Large intestine (tissue), 3 donors: ENCODE results near the gene SPATC1L. TPM values are rescaled to one million over a fixed set of nuclear protein-coding genes. Genes with fewer than 3 reads are reported as not detected.

Experiments
- DNase-seq, 2 donors: peaks; one replicate each; pipeline versions ENCODE4 v3.0.0 to v3.0.0-alpha.2; 2013
- H3K27ac ChIP-seq: one replicate; pipeline ENCODE4 v1.5.1; 2013; ENCODE audit warnings: low read length
- H3K27me3 ChIP-seq: 2 replicates; pipeline ENCODE4 v1.6.1; 2013; ENCODE audit warnings: low read length; ENCODE audit not compliant: control insufficient read depth, insufficient read depth
- H3K36me3 ChIP-seq: 2 replicates; pipeline ENCODE4 v1.6.1; 2013; ENCODE audit warnings: low read length; ENCODE audit not compliant: control insufficient read depth, insufficient read depth
- H3K4me1 ChIP-seq: one replicate; pipeline ENCODE4 v1.6.1; 2013; ENCODE audit warnings: low read length; ENCODE audit not compliant: control insufficient read depth, insufficient read depth
- H3K4me3 ChIP-seq: one replicate; pipeline ENCODE4 v1.5.1; 2013; ENCODE audit warnings: low read length
- H3K9me3 ChIP-seq: one replicate; pipeline ENCODE4 v1.6.1; 2013; ENCODE audit warnings: mild to moderate bottlenecking, low read depth, low read length, moderate library complexity; ENCODE audit not compliant: control insufficient read depth
- WGBS: methylation state at CpG from one replicate; pipeline ENCODE4 v1.1.5; 2013; ENCODE audit warnings: low lambda C conversion rate; ENCODE audit not compliant: insufficient coverage; 5-methylcytosine and 5-hydroxymethylcytosine counted together
- polyA plus RNA-seq: library from polyadenylated mRNA; unstranded; fragments of 120-200 nt; gene quantifications from one replicate; pipeline ENCODE4 v1.2.1, GENCODE V29; 2013

SPATC1L gene
- polyA plus RNA-seq, 1 donor, result 13.2 TPM

- no peak for DNase-seq
- H3K36me3 ChIP-seq, result no peaks in the 10 kb centered on the region
- peaks cover 8% of the 10 kb centered on the region for H3K4me1 ChIP-seq
- peaks cover 2% of the 10 kb centered on the region for H3K27me3 ChIP-seq
- peaks cover 15% of the 10 kb centered on the region for H3K9me3 ChIP-seq
- H3K27ac ChIP-seq, result no peak overlapping the region
- 100% methylated on average over 1 of the region's 12 CpGs for WGBS
- no peak overlapping the region for H3K4me3 ChIP-seq
Observed at GRCh38 chr21:46159390-46159789, 24.9 kb downstream of the SPATC1L start.

GRCh38 chr21:46158666-46159300 is 25.5 kb downstream of the SPATC1L start:
- H3K27me3 ChIP-seq, result peaks cover 2% of the 10 kb centered on the region
- WGBS, result no CpG with 5 or more reads among the region's 10 CpGs
- H3K36me3 ChIP-seq, result no peaks in the 10 kb centered on the region
- DNase-seq, result no peak
- H3K9me3 ChIP-seq, result peaks cover 17% of the 10 kb centered on the region
- H3K4me3 ChIP-seq, result no peak overlapping the region
- no peak overlapping the region for H3K27ac ChIP-seq
- peaks cover 8% of the 10 kb centered on the region for H3K4me1 ChIP-seq

GRCh38 chr21:46157987-46158451 is 26.2 kb downstream of the SPATC1L start:
- Histone ChIP-seq H3K27me3 (peaks cover 2% of the 10 kb centered on the region), H3K36me3 (no peaks in the 10 kb centered on the region), H3K9me3 (peaks cover 17% of the 10 kb centered on the region), H3K4me1 (peaks cover 8% of the 10 kb centered on the region), H3K4me3 (no peak overlapping the region), H3K27ac (no peak overlapping the region)
- no peak for DNase-seq
- WGBS, result no CpG with 5 or more reads among the region's 15 CpGs

GRCh38 chr21:46157396-46157986 is 26.8 kb downstream of the SPATC1L start:
- DNase-seq, result no peak
- H3K27me3 ChIP-seq, result peaks cover 2% of the 10 kb centered on the region
- peaks cover 11% of the 10 kb centered on the region for H3K4me1 ChIP-seq
- no peak overlapping the region for H3K4me3 ChIP-seq
- no peak overlapping the region for H3K27ac ChIP-seq
- WGBS, result no CpG with 5 or more reads among the region's 12 CpGs
- no peaks in the 10 kb centered on the region for H3K36me3 ChIP-seq
- peaks cover 17% of the 10 kb centered on the region for H3K9me3 ChIP-seq

GRCh38 chr21:46156678-46157077 is 27.6 kb downstream of the SPATC1L start:
- peaks cover 2% of the 10 kb centered on the region for H3K27me3 ChIP-seq
- peaks cover 11% of the 10 kb centered on the region for H3K9me3 ChIP-seq
- WGBS, result no CpG with 5 or more reads among the region's 10 CpGs
- no peak for DNase-seq
- no peak overlapping the region for H3K4me3 ChIP-seq
- H3K27ac ChIP-seq, result no peak overlapping the region
- H3K4me1 ChIP-seq, result peaks cover 11% of the 10 kb centered on the region
- no peaks in the 10 kb centered on the region for H3K36me3 ChIP-seq

- Histone ChIP-seq H3K36me3 (no peaks in the 10 kb centered on the region), H3K4me1 (peaks cover 11% of the 10 kb centered on the region), H3K27ac (no peak overlapping the region), H3K4me3 (no peak overlapping the region), H3K27me3 (peaks cover 2% of the 10 kb centered on the region), H3K9me3 (peaks cover 8% of the 10 kb centered on the region)
- DNase-seq, result no peak
- no CpG with 5 or more reads among the region's 7 CpGs for WGBS
Observed at GRCh38 chr21:46156378-46156645, 27.9 kb downstream of the SPATC1L start.

GRCh38 chr21:46155514-46156377 is 28.5 kb downstream of the SPATC1L start, which contains the start of gene FTCD:
TSS of gene FTCD (minus strand) at chr21:46155579. CDS start at chr21:46155523, 56 bp downstream.
- H3K27me3 ChIP-seq, result no peaks in the 10 kb centered on the region
- 68% methylated on average over 6 of the region's 34 CpGs for WGBS
- peak within 1 kb of the TSS; percentile 63 for H3K27ac ChIP-seq
- H3K4me3 ChIP-seq, result peak within 1 kb of the TSS; percentile 58
- no peaks in the 10 kb centered on the region for H3K36me3 ChIP-seq
- DNase-seq, result peak; percentile 74 to 85
- peaks cover 11% of the 10 kb centered on the region for H3K4me1 ChIP-seq
- H3K9me3 ChIP-seq, result peaks cover 3% of the 10 kb centered on the region

- H3K36me3 ChIP-seq, result no peaks in the 10 kb centered on the region
- H3K4me3 ChIP-seq, result peak overlapping the region; percentile 58
- WGBS, result no CpG with 5 or more reads among the region's 16 CpGs
- H3K27ac ChIP-seq, result peak overlapping the region; percentile 63
- H3K9me3 ChIP-seq, result peaks cover 3% of the 10 kb centered on the region
- peaks cover 11% of the 10 kb centered on the region for H3K4me1 ChIP-seq
- no peaks in the 10 kb centered on the region for H3K27me3 ChIP-seq
- DNase-seq, result no peak
Observed at GRCh38 chr21:46154955-46155513, 29.2 kb downstream of the SPATC1L start.

GRCh38 chr21:46154155-46154954 is 29.9 kb downstream of the SPATC1L start:
- H3K4me3 ChIP-seq, result peak overlapping the region; percentile 58
- no CpG with 5 or more reads among the region's 39 CpGs for WGBS
- no peak for DNase-seq
- no peak overlapping the region for H3K27ac ChIP-seq
- H3K27me3 ChIP-seq, result no peaks in the 10 kb centered on the region
- peaks cover 11% of the 10 kb centered on the region for H3K4me1 ChIP-seq
- H3K36me3 ChIP-seq, result no peaks in the 10 kb centered on the region
- H3K9me3 ChIP-seq, result peaks cover 3% of the 10 kb centered on the region
